Measurements from ENCODE around the gene PCDH19. TPM values are rescaled to one million over a fixed set of nuclear protein-coding genes. Genes with fewer than 3 reads are reported as not detected.

PCDH19 gene
- total RNA-seq, 4 donors from 2014 or later, result 0.37 to 1.4 (median 0.60) TPM

- peaks cover 0 to 19% (median 10%) of the 10 kb centered on the region in 4 donors for H3K4me1 ChIP-seq
- H3K27me3 ChIP-seq, result peaks cover 69% of the 10 kb centered on the region
- no peak for DNase-seq
- H3K9me3 ChIP-seq, result no peaks in the 10 kb centered on the region
- intact Hi-C loops (cut with DNase I; ENCODE audit: low total_unique reads), result no loop called here
- WGBS, 2 donors (ENCODE audit: low coverage in 1 of 2), result 54% methylated on average over 51 of the region's 53 CpGs; no CpG with 5 or more reads in 1 of the 2 donors
- H3K4me3 ChIP-seq, result peak overlapping the region in 2 of 4 donors; percentile 8 to 49
- H3K27ac ChIP-seq, result no peak overlapping the region
- TF ChIP-seq POLR2A (IDR thresholded peaks at IDR 0.05) (no peak), CTCF (IDR thresholded peaks at IDR 0.05) (no peak), POLR2AphosphoS5 (IDR thresholded peaks at IDR 0.05) (no peak)
- in situ Hi-C loops (cut with MboI; ENCODE audit: low pct_ligation_motif_present in 1 of 4, low pct_unique_long_range_greater_than_20kb in 1 of 4, low sequenced_read_pairs in 3 of 4), result no loop called here
- no peaks in the 10 kb centered on the region for H3K36me3 ChIP-seq
Observed at GRCh38 chrX:100410901-100411801, 1.1 kb upstream of the PCDH19 start.

DNA sequence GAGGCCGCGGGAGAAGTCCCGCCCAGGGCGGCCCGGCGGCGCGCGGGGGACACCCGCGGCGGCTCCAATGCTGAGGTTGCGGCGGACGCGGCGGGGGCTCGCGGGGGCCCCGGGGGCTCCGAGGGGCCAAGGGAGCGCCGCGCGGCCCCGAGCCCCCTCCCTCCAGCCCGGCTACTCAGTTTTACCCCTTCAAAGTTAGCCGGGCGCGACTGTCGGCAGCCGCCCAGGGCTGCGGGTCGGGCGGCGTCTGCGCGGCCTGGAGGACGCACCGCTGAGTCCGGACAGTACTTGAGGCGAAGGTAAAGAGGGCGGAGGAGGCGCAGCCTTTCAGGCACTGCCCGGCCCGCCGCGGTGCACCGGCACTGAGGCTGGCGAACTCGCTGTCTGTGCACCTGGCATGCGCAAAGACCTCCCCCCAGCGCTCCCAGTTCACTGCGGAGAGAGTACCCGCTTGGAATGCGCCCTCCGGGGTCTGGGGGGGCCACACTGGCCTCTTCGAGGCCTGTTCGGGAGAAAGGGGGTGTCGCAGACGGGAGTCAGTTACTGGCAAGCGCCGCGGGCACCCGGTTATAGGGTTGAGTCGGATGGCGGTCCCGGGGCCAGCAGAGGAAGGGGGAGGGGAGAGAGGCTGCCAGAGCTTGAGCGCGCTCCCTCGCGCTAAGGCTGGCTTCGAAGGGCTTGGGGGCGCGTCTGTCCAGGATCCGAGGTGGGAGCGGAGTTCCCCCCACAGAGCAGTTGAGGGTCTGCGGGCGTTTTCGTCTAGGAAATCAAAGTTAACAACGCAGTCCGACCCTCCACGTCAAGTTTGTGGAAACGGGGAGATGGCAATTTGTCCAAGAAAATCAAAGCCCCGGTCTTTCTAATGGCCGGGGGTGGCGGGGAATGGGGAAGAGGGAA lies 1.1 kb downstream of the PCDH19 start:
- H3K4me1 ChIP-seq, result peaks cover 0 to 19% (median 10%) of the 10 kb centered on the region in 4 donors
- H3K27ac ChIP-seq, result no peak overlapping the region
- H3K4me3 ChIP-seq, result peak overlapping the region in 3 of 4 donors; percentile 22 to 49 (median 30)
- no peak for TF ChIP-seq POLR2AphosphoS5 (IDR thresholded peaks at IDR 0.05)
- no peak for TF ChIP-seq POLR2A (IDR thresholded peaks at IDR 0.05)
- TF ChIP-seq EP300 (IDR thresholded peaks at IDR 0.05; ENCODE audit: low read depth), result no peak
- TF ChIP-seq CTCF (IDR thresholded peaks at IDR 0.05), result no peak
- peaks cover 78% of the 10 kb centered on the region for H3K27me3 ChIP-seq
- 50% methylated on average over 36 of the region's 87 CpGs; no CpG with 5 or more reads in 1 of the 2 donors for WGBS, 2 donors (ENCODE audit: low coverage in 1 of 2)
- H3K9me3 ChIP-seq, result no peaks in the 10 kb centered on the region
- in situ Hi-C loops (cut with MboI; ENCODE audit: low pct_ligation_motif_present in 1 of 4, low pct_unique_long_range_greater_than_20kb in 1 of 4, low sequenced_read_pairs in 3 of 4), result no loop called here
- intact Hi-C loops (cut with DNase I; ENCODE audit: low total_unique reads), result no loop called here
- DNase-seq, result no peak
- H3K36me3 ChIP-seq, result no peaks in the 10 kb centered on the region

GRCh38 chrX:100407784-100408712 lies 2.0 kb downstream of the PCDH19 start:
- no peak for DNase-seq
- 65% methylated on average over 66 of the region's 90 CpGs; no CpG with 5 or more reads in 1 of the 2 donors for WGBS, 2 donors (ENCODE audit: low coverage in 1 of 2)
- H3K4me3 ChIP-seq, result peak overlapping the region in 2 of 4 donors; percentile 30 to 49
- peaks cover 79% of the 10 kb centered on the region for H3K27me3 ChIP-seq
- no peak overlapping the region for H3K27ac ChIP-seq
- intact Hi-C loops (cut with DNase I; ENCODE audit: low total_unique reads) (no loop called here), in situ Hi-C loops (cut with MboI; ENCODE audit: low pct_ligation_motif_present in 1 of 4, low pct_unique_long_range_greater_than_20kb in 1 of 4, low sequenced_read_pairs in 3 of 4) (no loop called here)
- peaks cover 0 to 19% (median 10%) of the 10 kb centered on the region in 4 donors for H3K4me1 ChIP-seq
- H3K36me3 ChIP-seq, result no peaks in the 10 kb centered on the region
- TF ChIP-seq EP300 (IDR thresholded peaks at IDR 0.05; ENCODE audit: low read depth) (no peak), POLR2AphosphoS5 (IDR thresholded peaks at IDR 0.05) (no peak), POLR2A (IDR thresholded peaks at IDR 0.05) (no peak), CTCF (IDR thresholded peaks at IDR 0.05) (no peak)
- H3K9me3 ChIP-seq, result no peaks in the 10 kb centered on the region
